Activated CD8-positive, alpha-beta memory T cell treated with anti-CD3 and anti-CD28 coated beads for 48 hours (primary cell): ENCODE data around the gene RBM25.

Experiments
- DNase-seq, 3 experiments: peaks; one replicate each; pipeline ENCODE4 v3.0.0-alpha.2; 2020; ENCODE audit warnings: low read depth in 2 of 3, low spot score in 2 of 3

RBM25 gene

GRCh38 chr14:73102806-73103497 lies 44.6 kb downstream of the RBM25 start:
- DNase-seq = no peak

GRCh38 chr14:73105050-73105449 lies 46.7 kb downstream of the RBM25 start:
- DNase-seq = no peak

- no peak for DNase-seq
Measured at GRCh38 chr14:73105727-73106126, 47.4 kb downstream of the RBM25 start.

- no peak for DNase-seq
Measured at GRCh38 chr14:73116079-73116665, 57.8 kb downstream of the RBM25 start.

- no peak for DNase-seq
Measured at GRCh38 chr14:73124180-73124894, 66.0 kb downstream of the RBM25 start.

GRCh38 chr14:73125169-73125588 lies 66.8 kb downstream of the RBM25 start:
- no peak for DNase-seq

- DNase-seq = no peak
Measured at GRCh38 chr14:73125746-73126145, 67.4 kb downstream of the RBM25 start.

- no peak for DNase-seq
Measured at GRCh38 chr14:73133795-73134194, 75.5 kb downstream of the RBM25 start.

GRCh38 chr14:73136085-73136386 lies 77.7 kb downstream of the RBM25 start:
- DNase-seq = no peak

- DNase-seq = peak; percentile 96 to 99 (median 99)
Measured at GRCh38 chr14:73136387-73137225, 78.3 kb downstream of the RBM25 start, which contains the start of gene PSEN1. Gene PSEN1, plus strand, starts transcription at chr14:73136507. Its CDS starts 11,513 bp downstream, at chr14:73148020.

GRCh38 chr14:73140811-73141323 lies 82.5 kb downstream of the RBM25 start:
- no peak for DNase-seq

GRCh38 chr14:73142216-73142615 lies 83.9 kb downstream of the RBM25 start:
- DNase-seq = no peak

GRCh38 chr14:73143003-73143402 lies 84.7 kb downstream of the RBM25 start:
- no peak for DNase-seq

- DNase-seq = no peak
Measured at GRCh38 chr14:73143617-73144016, 85.3 kb downstream of the RBM25 start.

GRCh38 chr14:73145371-73145770 lies 87.0 kb downstream of the RBM25 start:
- no peak for DNase-seq

GRCh38 chr14:73146111-73146510 lies 87.8 kb downstream of the RBM25 start:
- no peak for DNase-seq

GRCh38 chr14:73149753-73150152 lies 91.4 kb downstream of the RBM25 start:
- DNase-seq = no peak

GRCh38 chr14:73153272-73153671 lies 94.9 kb downstream of the RBM25 start:
- DNase-seq = no peak

GRCh38 chr14:73162251-73162650 lies 103.9 kb downstream of the RBM25 start:
- DNase-seq = no peak

- no peak for DNase-seq
Measured at GRCh38 chr14:73166399-73166798, 108.1 kb downstream of the RBM25 start.

GRCh38 chr14:73167727-73168126 lies 109.4 kb downstream of the RBM25 start:
- no peak for DNase-seq
